CD14-positive monocyte (primary cell): ENCODE data around the gene DAZAP1. TPM values are rescaled to one million over a fixed set of nuclear protein-coding genes. Genes with fewer than 3 reads are reported as not detected.

Source experiments
- DNase-seq, 3 donors: peaks; one replicate each; pipeline ENCODE4 v3.0.0-alpha.2; 2011 to 2022
- H2AFZ ChIP-seq: 2 replicates; pipeline ENCODE4 v1.6.0; 2012; ENCODE audit warnings: mild to moderate bottlenecking, low read depth, low read length, inconsistent platforms; ENCODE audit not compliant: insufficient read depth, poor library complexity, severe bottlenecking
- H3K27ac ChIP-seq, 2 donors: 1 replicate in 1 of 2; 2 replicates in 1 of 2; pipeline ENCODE4 v1.5.1; 2012 to 2013; ENCODE audit warnings: low read length in 2 of 2, control low read depth in 1 of 2, inconsistent platforms in 1 of 2, low read depth in 1 of 2, mild to moderate bottlenecking in 1 of 2
- H3K27me3 ChIP-seq, 2 donors: one replicate each; pipeline versions ENCODE4 v1.6.0 to v1.6.1; 2011 to 2013; ENCODE audit warnings: low read length in 2 of 2; ENCODE audit not compliant: control insufficient read depth in 2 of 2, insufficient read depth in 2 of 2
- H3K36me3 ChIP-seq, 2 donors: replicated peaks in 1 of 2; 1 replicate in 1 of 2; 2 replicates in 1 of 2; pipeline versions ENCODE4 v1.5.1 to v1.6.1; 2012 to 2013; ENCODE audit warnings: low read length in 2 of 2, control low read depth in 1 of 2, inconsistent platforms in 1 of 2, mild to moderate bottlenecking in 1 of 2; ENCODE audit not compliant: insufficient read depth in 2 of 2, control insufficient read depth in 1 of 2
- H3K4me1 ChIP-seq, 2 donors: 1 replicate in 1 of 2; 2 replicates in 1 of 2; pipeline versions ENCODE4 v1.5.1 to v1.6.1; 2012 to 2013; ENCODE audit warnings: low read length in 2 of 2, control low read depth in 1 of 2, inconsistent platforms in 1 of 2, mild to moderate bottlenecking in 1 of 2, moderate library complexity in 1 of 2; ENCODE audit not compliant: insufficient read depth in 2 of 2, control insufficient read depth in 1 of 2
- H3K4me2 ChIP-seq: replicated peaks from 2 replicates; pipeline ENCODE3; 2012; ENCODE audit warnings: low read length, moderate library complexity, mild to moderate bottlenecking; ENCODE audit not compliant: poor library complexity, severe bottlenecking; ENCODE audit errors: extremely low read depth
- H3K4me3 ChIP-seq, 3 experiments: fragments of 200-600 bp in 1 of 3; sonication (generic) in 1 of 3; replicated peaks in 1 of 3; 1 replicate in 2 of 3; 2 replicates in 1 of 3; pipeline ENCODE4 v1.5.1; 2011 to 2013; ENCODE audit warnings: low read length in 3 of 3, mild to moderate bottlenecking in 3 of 3, control low read depth in 2 of 3, low read depth in 2 of 3, inconsistent platforms in 1 of 3, moderate library complexity in 1 of 3
- H3K79me2 ChIP-seq: 2 replicates; pipeline ENCODE4 v1.6.0; 2012; ENCODE audit warnings: mild to moderate bottlenecking, control low read depth, inconsistent platforms, low read length, moderate library complexity; ENCODE audit not compliant: insufficient read depth
- H3K9ac ChIP-seq: 2 replicates; pipeline ENCODE4 v1.6.0; 2017; ENCODE audit warnings: low read length, mild to moderate bottlenecking; ENCODE audit not compliant: insufficient read depth, poor library complexity, severe bottlenecking
- H3K9me3 ChIP-seq, 2 donors: replicated peaks in 1 of 2; 1 replicate in 1 of 2; 2 replicates in 1 of 2; pipeline versions ENCODE4 v1.5.1 to v1.6.1; 2012 to 2013; ENCODE audit warnings: low read length in 2 of 2, control low read depth in 1 of 2; ENCODE audit not compliant: control insufficient read depth in 1 of 2, insufficient read depth in 1 of 2
- H4K20me1 ChIP-seq: 2 replicates; pipeline ENCODE4 v1.6.0; 2012; ENCODE audit warnings: mild to moderate bottlenecking, low read length, control low read depth, moderate library complexity; ENCODE audit not compliant: insufficient read depth
- H3K27ac Mint-ChIP-seq, 7 donors: one replicate each; pipeline ENCODE4 v1.8.0; 2020; ENCODE audit warnings: mild to moderate bottlenecking in 7 of 7, mixed read lengths in 7 of 7, moderate library complexity in 6 of 7, inconsistent platforms in 2 of 7
- H3K27me3 Mint-ChIP-seq, 3 donors: one replicate each; pipeline ENCODE4 v1.8.0; 2021 to 2022; ENCODE audit warnings: low read depth in 3 of 3, mild to moderate bottlenecking in 3 of 3, mixed read lengths in 3 of 3, moderate library complexity in 3 of 3, inconsistent platforms in 1 of 3
- H3K36me3 Mint-ChIP-seq, 2 donors: one replicate each; pipeline ENCODE4 v1.8.0; 2020; ENCODE audit warnings: mixed read lengths in 2 of 2, inconsistent platforms in 1 of 2, mild to moderate bottlenecking in 1 of 2
- H3K4me1 Mint-ChIP-seq: one replicate; pipeline ENCODE4 v1.8.0; 2020; ENCODE audit warnings: mild to moderate bottlenecking, mixed read lengths
- H3K4me3 Mint-ChIP-seq, 2 donors: one replicate each; pipeline ENCODE4 v1.8.0; 2020; ENCODE audit warnings: mild to moderate bottlenecking in 2 of 2, mixed read lengths in 2 of 2, moderate library complexity in 1 of 2
- H3K9me3 Mint-ChIP-seq, 7 donors: one replicate each; pipeline ENCODE4 v1.8.0; 2020 to 2022; ENCODE audit warnings: mixed read lengths in 7 of 7, mild to moderate bottlenecking in 6 of 7, moderate library complexity in 6 of 7, inconsistent platforms in 2 of 7
- WGBS: methylation state at CpG from one replicate; pipeline ENCODE4 v1.1.5; 2013; ENCODE audit warnings: missing lambda C conversion rate; ENCODE audit not compliant: insufficient coverage; 5-methylcytosine and 5-hydroxymethylcytosine counted together
- intact Hi-C, 2 donors: fragments of 100-400 bp; cut with micrococcal nuclease; formaldehyde crosslinking; loops; one replicate each; pipeline versions ENCODE4 v1.15.0 to v1.15.1; 2023
- polyA plus RNA-seq, 3 donors: library from polyadenylated mRNA; depleted of rRNA in 1 of 3; unstranded in 2 of 3; stranded (reverse) in 1 of 3; fragments of 300-500 nt in 2 of 3; fragments of >200 nt in 1 of 3; fragmentation: Illumina TruSeq in 2 of 3; gene quantifications; 1 replicate in 2 of 3; 2 replicates in 1 of 3; pipeline ENCODE4 v1.2.3, GENCODE V29; 2012 to 2021
- TF ChIP-seq, protein P1 (sequence below): fragments of 200-600 bp; IDR thresholded peaks from one replicate; pipeline ENCODE4 v1.8.0; 2022; ENCODE audit warnings: antibody characterized with exemption, mild to moderate bottlenecking

The DAZAP1 gene
- polyA plus RNA-seq, 3 donors, result 3.3 to 57.1 (median 4.2) TPM

DNA sequence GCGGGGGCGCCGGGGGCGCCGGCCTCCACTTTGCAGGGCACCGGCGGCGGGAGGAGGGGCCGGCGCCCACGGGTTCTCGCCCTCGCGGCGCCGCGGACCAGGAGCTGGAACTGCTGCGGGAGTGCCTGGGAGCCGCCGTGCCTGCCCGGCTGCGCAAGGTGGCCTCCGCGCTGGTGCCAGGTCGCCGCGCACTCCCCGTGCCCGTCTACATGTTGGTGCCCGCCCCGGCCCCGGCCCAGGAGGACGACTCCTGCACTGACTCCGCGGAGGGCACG, 59.8 kb downstream of the DAZAP1 start:
- no peaks in the 10 kb centered on the region for H3K36me3 Mint-ChIP-seq
- no peaks in the 10 kb centered on the region for H3K36me3 ChIP-seq
- WGBS, result 2% methylated on average over 36 of the region's 36 CpGs
- no peak overlapping the region for H3K4me2 ChIP-seq
- intact Hi-C loops, result no loop called here
- H3K9ac ChIP-seq, result no peak overlapping the region
- no peak for DNase-seq
- peaks cover 0 to 13% (median 2%) of the 10 kb centered on the region in 7 donors for H3K9me3 Mint-ChIP-seq
- H3K4me3 ChIP-seq, result no peak overlapping the region
- peaks cover 16% of the 10 kb centered on the region for H3K4me1 Mint-ChIP-seq
- peaks cover 24 to 40% of the 10 kb centered on the region in 2 donors for H3K4me1 ChIP-seq
- peaks cover 40 to 75% (median 49%) of the 10 kb centered on the region in 3 donors for H3K27me3 Mint-ChIP-seq
- peaks cover 53 to 56% of the 10 kb centered on the region in 2 donors for H3K27me3 ChIP-seq
- no peak overlapping the region for H2AFZ ChIP-seq
- H3K27ac Mint-ChIP-seq, result no peak overlapping the region
- peaks cover 72% of the 10 kb centered on the region for H4K20me1 ChIP-seq
- no peak overlapping the region for H3K27ac ChIP-seq
- peaks cover 5 to 12% of the 10 kb centered on the region in 2 donors for H3K9me3 ChIP-seq
- TF ChIP-seq, protein P1, sequence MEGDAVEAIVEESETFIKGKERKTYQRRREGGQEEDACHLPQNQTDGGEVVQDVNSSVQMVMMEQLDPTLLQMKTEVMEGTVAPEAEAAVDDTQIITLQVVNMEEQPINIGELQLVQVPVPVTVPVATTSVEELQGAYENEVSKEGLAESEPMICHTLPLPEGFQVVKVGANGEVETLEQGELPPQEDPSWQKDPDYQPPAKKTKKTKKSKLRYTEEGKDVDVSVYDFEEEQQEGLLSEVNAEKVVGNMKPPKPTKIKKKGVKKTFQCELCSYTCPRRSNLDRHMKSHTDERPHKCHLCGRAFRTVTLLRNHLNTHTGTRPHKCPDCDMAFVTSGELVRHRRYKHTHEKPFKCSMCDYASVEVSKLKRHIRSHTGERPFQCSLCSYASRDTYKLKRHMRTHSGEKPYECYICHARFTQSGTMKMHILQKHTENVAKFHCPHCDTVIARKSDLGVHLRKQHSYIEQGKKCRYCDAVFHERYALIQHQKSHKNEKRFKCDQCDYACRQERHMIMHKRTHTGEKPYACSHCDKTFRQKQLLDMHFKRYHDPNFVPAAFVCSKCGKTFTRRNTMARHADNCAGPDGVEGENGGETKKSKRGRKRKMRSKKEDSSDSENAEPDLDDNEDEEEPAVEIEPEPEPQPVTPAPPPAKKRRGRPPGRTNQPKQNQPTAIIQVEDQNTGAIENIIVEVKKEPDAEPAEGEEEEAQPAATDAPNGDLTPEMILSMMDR, result no peak
- H3K79me2 ChIP-seq, result no peaks in the 10 kb centered on the region
- no peak overlapping the region for H3K4me3 Mint-ChIP-seq

DNA sequence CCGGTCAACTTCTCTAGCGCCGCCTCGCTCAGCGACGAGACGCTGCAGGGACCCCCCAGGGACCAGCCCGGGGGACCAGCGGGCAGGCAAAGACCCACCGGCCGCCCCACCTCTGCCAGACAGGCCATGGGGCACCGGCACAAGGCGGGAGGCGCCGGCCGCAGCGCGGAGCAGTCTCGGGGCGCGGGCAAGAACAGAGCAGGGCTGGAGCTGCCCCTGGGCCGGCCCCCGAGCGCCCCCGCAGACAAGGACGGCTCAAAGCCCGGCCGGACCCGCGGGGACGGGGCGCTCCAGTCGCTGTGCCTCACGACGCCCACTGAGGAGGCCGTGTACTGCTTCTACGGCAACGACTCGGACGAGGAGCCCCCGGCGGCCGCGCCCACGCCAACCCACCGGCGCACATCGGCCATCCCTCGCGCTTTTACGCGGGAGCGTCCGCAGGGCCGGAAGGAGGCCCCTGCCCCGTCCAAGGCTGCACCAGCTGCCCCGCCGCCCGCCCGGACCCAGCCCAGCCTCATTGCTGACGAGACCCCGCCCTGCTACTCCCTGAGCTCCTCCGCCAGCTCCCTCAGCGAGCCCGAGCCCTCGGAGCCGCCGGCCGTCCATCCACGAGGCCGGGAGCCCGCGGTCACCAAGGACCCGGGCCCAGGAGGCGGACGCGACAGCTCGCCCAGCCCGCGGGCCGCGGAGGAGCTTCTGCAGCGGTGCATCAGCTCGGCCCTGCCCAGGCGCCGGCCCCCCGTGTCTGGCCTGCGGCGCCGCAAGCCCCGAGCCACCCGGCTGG, 60.3 kb downstream of the DAZAP1 start:
- WGBS, result 3% methylated on average over 92 of the region's 92 CpGs
- DNase-seq, result no peak
- intact Hi-C loops, result no loop called here

More for the DNA sequence above, 60.3 kb downstream of the DAZAP1 start:
- H3K79me2 ChIP-seq, result no peaks in the 10 kb centered on the region
- no peak overlapping the region for H3K9ac ChIP-seq
- H3K36me3 Mint-ChIP-seq, result no peaks in the 10 kb centered on the region
- H3K4me3 Mint-ChIP-seq, result no peak overlapping the region
- H3K9me3 ChIP-seq, result peaks cover 8 to 17% of the 10 kb centered on the region in 2 donors
- peaks cover 0 to 16% (median 2%) of the 10 kb centered on the region in 7 donors for H3K9me3 Mint-ChIP-seq
- H3K36me3 ChIP-seq, result no peaks in the 10 kb centered on the region
- no peak overlapping the region for H2AFZ ChIP-seq
- H4K20me1 ChIP-seq, result peaks cover 77% of the 10 kb centered on the region
- no peak overlapping the region for H3K4me3 ChIP-seq
- H3K27ac ChIP-seq, result no peak overlapping the region
- H3K4me1 Mint-ChIP-seq, result peaks cover 16% of the 10 kb centered on the region
- TF ChIP-seq, protein P1, result no peak
- peaks cover 46 to 80% (median 54%) of the 10 kb centered on the region in 3 donors for H3K27me3 Mint-ChIP-seq
- H3K4me1 ChIP-seq, result peaks cover 25 to 41% of the 10 kb centered on the region in 2 donors
- no peak overlapping the region for H3K27ac Mint-ChIP-seq
- peaks cover 58 to 61% of the 10 kb centered on the region in 2 donors for H3K27me3 ChIP-seq
- peak overlapping the region; percentile 2 for H3K4me2 ChIP-seq
